H1 (cell line): ENCODE data around the gene MICU1. TPM values are rescaled to one million over a fixed set of nuclear protein-coding genes. Genes with fewer than 3 reads are reported as not detected.

Experiments
- CTCF ChIA-PET: fragments of 300-600 bp; sonication (Branson Sonifier 250); formaldehyde crosslinking; loops from one replicate; lab custom pipeline; 2021; ENCODE audit not compliant: partially characterized antibody; lab: Charles Lee
- POLR2A ChIA-PET: fragments of 300-600 bp; sonication (Branson Sonifier 250); formaldehyde crosslinking; loops from one replicate; lab custom pipeline; 2021; ENCODE audit warnings: inconsistent platforms; ENCODE audit not compliant: partially characterized antibody; lab: Charles Lee
- DNase-seq, 2 experiments: peaks; one replicate each; pipeline versions ENCODE4 v3.0.0 to v3.0.0-alpha.2; 2010 to 2022; ENCODE audit warnings: low spot score in 2 of 2, low read depth in 1 of 2, mixed read lengths in 1 of 2
- FAIRE-seq: peaks from 2 replicates; lab custom pipeline; 2011; peaks lifted over from hg19 to GRCh38; lab: Jason Lieb, UNC
- H2AFZ ChIP-seq: 2 replicates; pipeline ENCODE4 v1.8.1; 2012; ENCODE audit warnings: low read length, inconsistent platforms
- H2AK5ac ChIP-seq: 2 replicates; pipeline ENCODE4 v1.6.1; 2013; ENCODE audit warnings: low read depth, low read length
- H2BK120ac ChIP-seq: replicated peaks from 2 replicates; pipeline ENCODE3; 2013; ENCODE audit warnings: low read depth, low read length, inconsistent platforms
- H2BK12ac ChIP-seq: 2 replicates; pipeline ENCODE4 v1.6.1; 2013; ENCODE audit warnings: low read depth, low read length
- H2BK15ac ChIP-seq: 2 replicates; pipeline ENCODE4 v1.6.1; 2013; ENCODE audit warnings: low read length
- H2BK20ac ChIP-seq: 2 replicates; pipeline ENCODE4 v1.6.1; 2013; ENCODE audit warnings: low read length
- H2BK5ac ChIP-seq: 2 replicates; pipeline ENCODE4 v1.6.1; 2013; ENCODE audit warnings: low read depth, low read length
- H3K14ac ChIP-seq: 2 replicates; pipeline ENCODE4 v1.6.1; 2013; ENCODE audit warnings: inconsistent platforms; ENCODE audit not compliant: insufficient read length
- H3K18ac ChIP-seq: 2 replicates; pipeline ENCODE4 v1.6.1; 2013; ENCODE audit warnings: low read length; ENCODE audit errors: extremely low read depth
- H3K23ac ChIP-seq: 2 replicates; pipeline ENCODE4 v1.6.1; 2013; ENCODE audit warnings: inconsistent platforms; ENCODE audit not compliant: insufficient read length
- H3K23me2 ChIP-seq: 2 replicates; pipeline ENCODE4 v1.6.1; 2013; ENCODE audit warnings: low read depth, low read length
- H3K27ac ChIP-seq: 2 replicates; pipeline ENCODE4 v1.6.1; 2011; ENCODE audit warnings: low read depth, low read length, inconsistent platforms
- H3K27me3 ChIP-seq, 4 experiments: replicated peaks in 1 of 4; 1 replicate in 1 of 4; 2 replicates in 3 of 4; pipeline versions ENCODE4 v1.6.1 to v1.8.1; 2011 to 2013; ENCODE audit warnings: low read length in 3 of 4, mild to moderate bottlenecking in 3 of 4, inconsistent platforms in 2 of 4, mixed read lengths in 2 of 4, moderate library complexity in 1 of 4; ENCODE audit not compliant: control insufficient read depth in 3 of 4, insufficient read depth in 3 of 4; ENCODE audit errors: extremely low read depth in 1 of 4
- H3K36me3 ChIP-seq, 4 experiments: 2 replicates each; pipeline versions ENCODE4 v1.6.1 to v1.8.1; 2011 to 2013; ENCODE audit warnings: mild to moderate bottlenecking in 4 of 4, low read length in 3 of 4, moderate library complexity in 2 of 4, control low read depth in 1 of 4, inconsistent platforms in 1 of 4; ENCODE audit not compliant: insufficient read depth in 4 of 4, control insufficient read depth in 2 of 4
- H3K4ac ChIP-seq: replicated peaks from 2 replicates; pipeline ENCODE3; 2013; ENCODE audit warnings: low read length, low read depth, mixed read lengths, inconsistent platforms; ENCODE audit not compliant: insufficient read length
- H3K4me1 ChIP-seq, 4 experiments: replicated peaks in 1 of 4; 1 replicate in 1 of 4; 2 replicates in 3 of 4; pipeline versions ENCODE4 v1.6.1 to v1.8.1; 2011 to 2013; ENCODE audit warnings: low read length in 3 of 4, inconsistent platforms in 2 of 4, mixed read lengths in 1 of 4; ENCODE audit not compliant: insufficient read depth in 4 of 4, control insufficient read depth in 3 of 4
- H3K4me2 ChIP-seq, 2 experiments: 2 replicates each; pipeline versions ENCODE4 v1.6.1 to v1.8.1; 2011 to 2013; ENCODE audit warnings: low read depth in 2 of 2, low read length in 2 of 2, control low read depth in 1 of 2, inconsistent platforms in 1 of 2, mild to moderate bottlenecking in 1 of 2; ENCODE audit not compliant: insufficient read depth in 1 of 2
- H3K4me3 ChIP-seq, 4 experiments: fragments of 200-600, 300-600 bp in 1 of 4; sonication (generic), shearing (Covaris generic), sonication (Bioruptor Twin) in 1 of 4; 2 replicates each; pipeline versions ENCODE4 v1.5.1 to v1.8.1; 2011 to 2016; ENCODE audit warnings: low read length in 4 of 4, low read depth in 3 of 4, control low read depth in 2 of 4, inconsistent platforms in 2 of 4, mild to moderate bottlenecking in 2 of 4, mixed read lengths in 1 of 4, moderate library complexity in 1 of 4; ENCODE audit not compliant: insufficient read depth in 2 of 4; ENCODE audit errors: extremely low read depth in 1 of 4
- H3K56ac ChIP-seq: replicated peaks from 2 replicates; pipeline ENCODE3; 2013; ENCODE audit warnings: low read depth, mild to moderate bottlenecking, mixed read lengths, low read length, inconsistent platforms; ENCODE audit not compliant: insufficient read length
- H3K79me1 ChIP-seq: 2 replicates; pipeline ENCODE4 v1.6.1; 2013; ENCODE audit warnings: low read depth, low read length, control low read depth
- H3K79me2 ChIP-seq, 2 experiments: 2 replicates each; pipeline versions ENCODE4 v1.6.1 to v1.8.1; 2012 to 2013; ENCODE audit warnings: low read length in 2 of 2, mild to moderate bottlenecking in 2 of 2, inconsistent platforms in 1 of 2; ENCODE audit not compliant: insufficient read depth in 2 of 2, control insufficient read depth in 1 of 2
- H3K9ac ChIP-seq, 4 experiments: replicated peaks in 1 of 4; 1 replicate in 1 of 4; 2 replicates in 3 of 4; pipeline versions ENCODE4 v1.6.1 to v1.8.1; 2011 to 2013; ENCODE audit warnings: low read depth in 3 of 4, low read length in 3 of 4, control low read depth in 2 of 4, mild to moderate bottlenecking in 2 of 4, moderate library complexity in 2 of 4, inconsistent platforms in 1 of 4; ENCODE audit errors: extremely low read depth in 1 of 4
- H3K9me3 ChIP-seq, 2 experiments: 2 replicates each; pipeline versions ENCODE4 v1.6.1 to v1.8.1; 2012 to 2013; ENCODE audit warnings: mild to moderate bottlenecking in 2 of 2, moderate library complexity in 2 of 2, control low read depth in 1 of 2, inconsistent platforms in 1 of 2, low read depth in 1 of 2, low read length in 1 of 2, mixed read lengths in 1 of 2; ENCODE audit not compliant: insufficient read depth in 2 of 2
- H4K20me1 ChIP-seq, 2 experiments: replicated peaks in 1 of 2; 2 replicates each; pipeline versions ENCODE3 to v1.8.1; 2011 to 2013; ENCODE audit warnings: inconsistent platforms in 2 of 2, low read length in 2 of 2, mild to moderate bottlenecking in 1 of 2; ENCODE audit not compliant: insufficient read depth in 2 of 2, control insufficient read depth in 1 of 2
- H4K5ac ChIP-seq: 2 replicates; pipeline ENCODE4 v1.6.1; 2013; ENCODE audit warnings: low read length, low read depth, mixed read lengths, inconsistent platforms; ENCODE audit not compliant: insufficient read length
- H4K8ac ChIP-seq: 2 replicates; pipeline ENCODE4 v1.8.0; 2013; ENCODE audit warnings: mild to moderate bottlenecking, moderate library complexity, low read length, inconsistent platforms; ENCODE audit not compliant: insufficient read depth; ENCODE audit errors: extremely low read depth
- H4K91ac ChIP-seq: replicated peaks from 2 replicates; pipeline ENCODE3; 2013; ENCODE audit warnings: low read length, mixed read lengths, inconsistent platforms; ENCODE audit not compliant: insufficient read length
- CTBP2 ChIP-seq: IDR thresholded peaks from 2 replicates; pipeline ENCODE4 v1.7.0; 2011; ENCODE audit warnings: borderline replicate concordance, mild to moderate bottlenecking, moderate library complexity, mixed read lengths, low read length; ENCODE audit not compliant: insufficient read depth, insufficient read length
- GTF2F1 ChIP-seq: IDR thresholded peaks from 2 replicates; pipeline ENCODE4 v1.6.1; 2012; ENCODE audit warnings: low read depth, low read length, improper control_type of control experiment, borderline replicate concordance
- JUN ChIP-seq: IDR thresholded peaks from 2 replicates; pipeline ENCODE4 v1.6.1; 2011; ENCODE audit warnings: low read depth, mild to moderate bottlenecking, improper control_type of control experiment, low read length
- NRF1 ChIP-seq: IDR thresholded peaks from 2 replicates; pipeline ENCODE4 v1.6.1; 2011; ENCODE audit warnings: mild to moderate bottlenecking, low read depth, low read length, improper control_type of control experiment
- POLR2A ChIP-seq, 2 experiments: IDR thresholded peaks; 1 replicate in 1 of 2; 2 replicates in 1 of 2; pipeline ENCODE4 v1.6.1; 2011; ENCODE audit warnings: low read depth in 2 of 2, low read length in 2 of 2, mild to moderate bottlenecking in 2 of 2; ENCODE audit errors: control extremely low read depth in 1 of 2
- RAD21 ChIP-seq, 2 experiments: IDR thresholded peaks in 1 of 2; conservative IDR thresholded peaks in 1 of 2; 2 replicates each; pipeline ENCODE4 v1.6.1; 2011; ENCODE audit warnings: low read depth in 2 of 2, low read length in 2 of 2, improper control_type of control experiment in 1 of 2, inconsistent platforms in 1 of 2, mild to moderate bottlenecking in 1 of 2, moderate library complexity in 1 of 2
- RBBP5 ChIP-seq: IDR thresholded peaks from 2 replicates; pipeline ENCODE4 v1.7.1; 2012; ENCODE audit warnings: low read depth, mild to moderate bottlenecking, inconsistent platforms, low read length, moderate library complexity, borderline replicate concordance
- SP4 ChIP-seq: IDR thresholded peaks from 2 replicates; pipeline ENCODE4 v1.6.1; 2012; ENCODE audit warnings: low read length, inconsistent platforms
- TAF1 ChIP-seq: IDR thresholded peaks from 2 replicates; pipeline ENCODE4 v1.6.1; 2011; ENCODE audit warnings: mild to moderate bottlenecking, low read depth, low read length
- ZNF274 ChIP-seq: IDR thresholded peaks from 2 replicates; pipeline ENCODE4 v1.7.0; 2012; ENCODE audit warnings: low read length, borderline replicate concordance; ENCODE audit errors: extremely low read depth
- WGBS, 2 experiments: shearing (Covaris generic) in 1 of 2; methylation state at CpG; one replicate each; pipeline versions ENCODE4 v1.1.6 to v1.1.7; 2013 to 2015; ENCODE audit warnings: low lambda C conversion rate in 2 of 2, mixed read lengths in 2 of 2, inconsistent platforms in 1 of 2, low coverage in 1 of 2, missing lambda C conversion rate in 1 of 2; ENCODE audit not compliant: insufficient replicate concordance in 2 of 2, insufficient coverage in 1 of 2, insufficient read length in 1 of 2; ENCODE audit errors: extremely low coverage in 1 of 2, missing lambda C conversion rate in 1 of 2; 5-methylcytosine and 5-hydroxymethylcytosine counted together
- polyA plus RNA-seq, 7 experiments: library from polyadenylated mRNA; depleted of rRNA in 3 of 7; stranded (reverse) in 5 of 7; unstranded in 2 of 7; fragments of >200 nt in 5 of 7; fragments of 200-250 nt in 2 of 7; gene quantifications; 1 replicate in 5 of 7; 2 replicates in 1 of 7; 4 replicates in 1 of 7; pipeline versions ENCODE4 v1.2.1 to v1.2.3, GENCODE V29; 2011 to 2013; ENCODE audit warnings: missing spikeins in 2 of 7, mixed read lengths in 2 of 7
- total RNA-seq: library from RNA; stranded (reverse); fragmentation: NEBNext Ultra II Directional; extraction: Animal tissue kit (Norgen Biotek cat#: 25700); gene quantifications from 2 replicates; pipeline ENCODE4 v1.2.1, GENCODE V29; 2021

Gene MICU1
- total and polyA plus RNA-seq, 2 of the 8 experiments (the other 6 are each of a cell fraction or from before 2014, with no cell fraction given): 18.0 to 36.7 TPM

DNA sequence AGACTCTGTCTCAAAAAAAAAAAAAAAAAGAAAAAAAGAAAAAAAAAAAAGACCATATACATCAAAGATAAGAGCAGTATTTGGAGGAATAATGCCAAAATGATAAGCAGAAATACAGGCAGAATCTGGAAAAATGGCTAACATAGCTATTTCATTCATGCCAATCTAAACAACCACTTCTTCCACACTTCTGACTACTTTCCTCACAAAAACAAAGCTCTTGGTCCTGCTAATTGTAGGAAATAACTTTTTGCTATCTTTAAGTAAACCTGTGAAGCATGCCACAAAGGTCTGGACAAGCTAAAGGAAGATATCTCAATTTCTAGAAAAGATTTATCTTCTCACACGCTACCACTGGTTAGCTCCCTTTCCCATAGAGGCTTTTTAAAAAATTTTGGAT, 30.4 kb downstream of the MICU1 start:
- H2BK20ac ChIP-seq: no peak overlapping the region
- no peak overlapping the region for H2AFZ ChIP-seq
- ChIA-PET POLR2A (interaction anchor here (0.9 kb wide), 1 partner anchor 68 kb away, joined by 3 read pairs; no protein-coding TSS in a partner anchor), CTCF (interaction anchor here (0.6 to 1.2 kb wide), 2 partner anchors 11 to 100 kb away, joined by 3 read pairs; no protein-coding TSS in a partner anchor)
- H3K79me1 ChIP-seq: no peaks in the 10 kb centered on the region
- no peak overlapping the region for H2BK12ac ChIP-seq
- no peak overlapping the region for H4K91ac ChIP-seq
- peaks cover 0 to 35% of the 10 kb centered on the region in 2 experiments; a peak in 2 of 4 replicates for H3K79me2 ChIP-seq
- H3K4me3 ChIP-seq: no peak overlapping the region
- H3K27me3 ChIP-seq: no peaks in the 10 kb centered on the region
- no peak for DNase-seq
- H3K4ac ChIP-seq: no peak overlapping the region
- H2BK5ac ChIP-seq: no peak overlapping the region
- no peak overlapping the region for H3K56ac ChIP-seq
- no peak overlapping the region for H3K14ac ChIP-seq
- H3K9ac ChIP-seq: no peak overlapping the region
- no peak overlapping the region for H3K18ac ChIP-seq
- FAIRE-seq: no peak
- H3K23ac ChIP-seq: no peak overlapping the region
- no peaks in the 10 kb centered on the region for H3K9me3 ChIP-seq
- no peak overlapping the region for H2BK120ac ChIP-seq
- H2AK5ac ChIP-seq: no peak overlapping the region
- peaks cover 0 to 2% of the 10 kb centered on the region in 2 experiments for H4K20me1 ChIP-seq
- no peak overlapping the region for H2BK15ac ChIP-seq
- no peak overlapping the region for H4K5ac ChIP-seq
- H4K8ac ChIP-seq: no peak overlapping the region
- no peaks in the 10 kb centered on the region for H3K36me3 ChIP-seq
- H3K4me2 ChIP-seq: no peak overlapping the region
- 94% methylated on average over 1 of the region's 1 CpG; no CpG with 5 or more reads in 1 of the 2 experiments for WGBS, 2 experiments
- TF ChIP-seq TAF1: no peak
- TF ChIP-seq NRF1: no peak
- TF ChIP-seq RBBP5: no peak
- no peak for TF ChIP-seq JUN
- no peak for TF ChIP-seq RAD21 (IDR thresholded peaks at IDR 0.05 in 1 of 2, conservative IDR thresholded peaks at IDR 0.05 in 1 of 2; ENCODE audit: low read depth in 2 of 2, low read length in 2 of 2)
- TF ChIP-seq SP4: no peak
- TF ChIP-seq POLR2A (IDR thresholded peaks at IDR 0.05; ENCODE audit: control extremely low read depth in 1 of 2, low read depth in 2 of 2, low read length in 2 of 2): no peak
- TF ChIP-seq GTF2F1: no peak
- no peak for TF ChIP-seq CTBP2
- TF ChIP-seq ZNF274: no peak
- no peak overlapping the region for H3K27ac ChIP-seq
- peaks cover 0 to 3% (median 0%) of the 10 kb centered on the region in 4 experiments; a peak in 2 of 7 replicates for H3K4me1 ChIP-seq
- no peaks in the 10 kb centered on the region for H3K23me2 ChIP-seq
